Measurements from ENCODE around the gene CBX1. TPM values are rescaled to one million over a fixed set of nuclear protein-coding genes. Genes with fewer than 3 reads are reported as not detected.

Gene CBX1
- total RNA-seq, 1 donor from 2014 or later: 20.2 TPM

GRCh38 chr17:48048384-48049126 is 52.7 kb downstream of the CBX1 start:
- TF ChIP-seq, protein P1, sequence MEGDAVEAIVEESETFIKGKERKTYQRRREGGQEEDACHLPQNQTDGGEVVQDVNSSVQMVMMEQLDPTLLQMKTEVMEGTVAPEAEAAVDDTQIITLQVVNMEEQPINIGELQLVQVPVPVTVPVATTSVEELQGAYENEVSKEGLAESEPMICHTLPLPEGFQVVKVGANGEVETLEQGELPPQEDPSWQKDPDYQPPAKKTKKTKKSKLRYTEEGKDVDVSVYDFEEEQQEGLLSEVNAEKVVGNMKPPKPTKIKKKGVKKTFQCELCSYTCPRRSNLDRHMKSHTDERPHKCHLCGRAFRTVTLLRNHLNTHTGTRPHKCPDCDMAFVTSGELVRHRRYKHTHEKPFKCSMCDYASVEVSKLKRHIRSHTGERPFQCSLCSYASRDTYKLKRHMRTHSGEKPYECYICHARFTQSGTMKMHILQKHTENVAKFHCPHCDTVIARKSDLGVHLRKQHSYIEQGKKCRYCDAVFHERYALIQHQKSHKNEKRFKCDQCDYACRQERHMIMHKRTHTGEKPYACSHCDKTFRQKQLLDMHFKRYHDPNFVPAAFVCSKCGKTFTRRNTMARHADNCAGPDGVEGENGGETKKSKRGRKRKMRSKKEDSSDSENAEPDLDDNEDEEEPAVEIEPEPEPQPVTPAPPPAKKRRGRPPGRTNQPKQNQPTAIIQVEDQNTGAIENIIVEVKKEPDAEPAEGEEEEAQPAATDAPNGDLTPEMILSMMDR (IDR thresholded peaks at IDR 0.05): no peak
- peak; percentile 69 to 94 for DNase-seq (ENCODE audit: low spot score in 2 of 2)

GRCh38 chr17:48047741-48048383 is 53.4 kb downstream of the CBX1 start, which contains the start of gene NFE2L1:
Gene NFE2L1, plus strand, starts transcription at chr17:48048359. Its CDS starts 2,760 bp downstream, at chr17:48051119.
- Histone ChIP-seq H3K27ac (peak within 1 kb of the TSS; percentile 90 to 95), H3K9me3 (no peaks in the 10 kb centered on the region), H3K4me1 (peaks cover 26 to 40% of the 10 kb centered on the region in 2 donors), H3K27me3 (no peaks in the 10 kb centered on the region), H3K36me3 (peaks cover 0 to 8% of the 10 kb centered on the region in 2 donors), H3K4me3 (peak within 1 kb of the TSS; percentile 63 to 88)
- intact Hi-C loops (cut with DNase I): loop anchor here (1.0 to 2.0 kb wide), 4 partner anchors 17 to 78 kb away; partner anchors contain the start of gene CBX1
- peak; percentile 99 to 100 for DNase-seq (ENCODE audit: low spot score in 2 of 2)
- TF ChIP-seq, protein P1 (IDR thresholded peaks at IDR 0.05): no peak

More at GRCh38 chr17:48048384-48049126, 52.7 kb downstream of the CBX1 start:
- Histone ChIP-seq H3K9me3 (no peaks in the 10 kb centered on the region), H3K27ac (peak overlapping the region; percentile 90 to 95), H3K4me3 (peak overlapping the region; percentile 63 to 88), H3K4me1 (peaks cover 32 to 47% of the 10 kb centered on the region in 2 donors), H3K36me3 (peaks cover 0 to 8% of the 10 kb centered on the region in 2 donors), H3K27me3 (no peaks in the 10 kb centered on the region)
- intact Hi-C loops (cut with DNase I): loop anchor here (1.0 to 2.0 kb wide), 4 partner anchors 17 to 78 kb away; partner anchors contain the start of gene CBX1

GRCh38 chr17:48047113-48047740 is 54.1 kb downstream of the CBX1 start:
- no peaks in the 10 kb centered on the region for H3K27me3 ChIP-seq
- peaks cover 20 to 33% of the 10 kb centered on the region in 2 donors for H3K4me1 ChIP-seq
- TF ChIP-seq, protein P1 (IDR thresholded peaks at IDR 0.05): no peak
- H3K36me3 ChIP-seq: peaks cover 0 to 8% of the 10 kb centered on the region in 2 donors
- H3K4me3 ChIP-seq: peak overlapping the region; percentile 63 to 88
- no peak for DNase-seq (ENCODE audit: low spot score in 2 of 2)
- peak overlapping the region; percentile 90 to 95 for H3K27ac ChIP-seq
- no peaks in the 10 kb centered on the region for H3K9me3 ChIP-seq
- intact Hi-C loops (cut with DNase I): no loop called here

- intact Hi-C loops (cut with DNase I): no loop called here
- Histone ChIP-seq H3K4me1 (peaks cover 17 to 24% of the 10 kb centered on the region in 2 donors), H3K27me3 (no peaks in the 10 kb centered on the region), H3K4me3 (peak overlapping the region in 1 of 2 donors; percentile 88), H3K27ac (no peak overlapping the region), H3K9me3 (no peaks in the 10 kb centered on the region), H3K36me3 (peaks cover 0 to 5% of the 10 kb centered on the region in 2 donors)
- TF ChIP-seq, protein P1 (IDR thresholded peaks at IDR 0.05): no peak
- DNase-seq (ENCODE audit: low spot score in 2 of 2): no peak
Observed at GRCh38 chr17:48046296-48046695, 55.0 kb downstream of the CBX1 start.

- DNase-seq (ENCODE audit: low spot score in 2 of 2): no peak
- peaks cover 11 to 18% of the 10 kb centered on the region in 2 donors for H3K4me1 ChIP-seq
- no peaks in the 10 kb centered on the region for H3K27me3 ChIP-seq
- no peak overlapping the region for H3K4me3 ChIP-seq
- intact Hi-C loops (cut with DNase I): no loop called here
- no peaks in the 10 kb centered on the region for H3K36me3 ChIP-seq
- no peaks in the 10 kb centered on the region for H3K9me3 ChIP-seq
- H3K27ac ChIP-seq: no peak overlapping the region
- TF ChIP-seq, protein P1 (IDR thresholded peaks at IDR 0.05): no peak
Observed at GRCh38 chr17:48045316-48046001, 55.8 kb downstream of the CBX1 start.
